HUES48 (cell line): ENCODE measurements around the gene CEP350.

Experiments used
- H3K27ac ChIP-seq: one replicate; pipeline ENCODE4 v1.7.0; 2013; ENCODE audit warnings: low read depth, low read length, inconsistent platforms
- H3K27me3 ChIP-seq: 2 replicates; pipeline ENCODE4 v1.6.1; 2013; ENCODE audit warnings: mild to moderate bottlenecking, low read length; ENCODE audit not compliant: control insufficient read depth, insufficient read depth
- H3K36me3 ChIP-seq: 2 replicates; pipeline ENCODE4 v1.6.1; 2013; ENCODE audit warnings: low read length; ENCODE audit not compliant: control insufficient read depth, insufficient read depth
- H3K4me1 ChIP-seq: 2 replicates; pipeline ENCODE4 v1.6.1; 2013; ENCODE audit warnings: mild to moderate bottlenecking, low read length; ENCODE audit not compliant: control insufficient read depth, insufficient read depth
- H3K4me3 ChIP-seq: 2 replicates; pipeline ENCODE4 v1.5.1; 2013; ENCODE audit warnings: mild to moderate bottlenecking, low read depth, low read length
- H3K9ac ChIP-seq: 2 replicates; pipeline ENCODE4 v1.6.1; 2013; ENCODE audit warnings: mild to moderate bottlenecking, low read depth, low read length, moderate library complexity
- H3K9me3 ChIP-seq: 2 replicates; pipeline ENCODE4 v1.6.1; 2013; ENCODE audit warnings: low read length; ENCODE audit not compliant: control insufficient read depth, insufficient read depth

CEP350 gene

DNA sequence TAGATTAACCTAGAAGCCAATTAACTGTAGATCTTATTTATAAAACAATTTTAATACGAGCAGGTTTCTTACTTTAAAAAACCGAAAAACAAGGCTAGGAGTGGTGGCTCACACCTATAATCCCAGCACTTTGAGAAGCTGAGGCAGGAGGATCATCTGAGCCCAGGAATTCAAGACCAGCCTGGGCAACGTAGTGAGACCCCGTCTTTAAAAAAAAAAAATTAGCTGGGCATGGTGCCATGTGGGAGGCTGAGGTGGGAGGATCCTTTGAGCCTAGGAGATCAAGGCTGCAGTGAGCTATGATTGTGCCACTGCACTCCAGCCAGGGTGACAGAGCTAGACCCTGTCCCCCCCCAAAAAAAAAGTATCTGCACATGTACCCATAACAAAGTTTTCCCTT, 110.8 kb downstream of the CEP350 start:
- H3K27me3 ChIP-seq: no peaks in the 10 kb centered on the region
- H3K36me3 ChIP-seq: peaks cover 86% of the 10 kb centered on the region
- no peak overlapping the region for H3K27ac ChIP-seq
- no peaks in the 10 kb centered on the region for H3K4me1 ChIP-seq
- H3K4me3 ChIP-seq: no peak overlapping the region
- no peak overlapping the region for H3K9ac ChIP-seq
- no peaks in the 10 kb centered on the region for H3K9me3 ChIP-seq

DNA sequence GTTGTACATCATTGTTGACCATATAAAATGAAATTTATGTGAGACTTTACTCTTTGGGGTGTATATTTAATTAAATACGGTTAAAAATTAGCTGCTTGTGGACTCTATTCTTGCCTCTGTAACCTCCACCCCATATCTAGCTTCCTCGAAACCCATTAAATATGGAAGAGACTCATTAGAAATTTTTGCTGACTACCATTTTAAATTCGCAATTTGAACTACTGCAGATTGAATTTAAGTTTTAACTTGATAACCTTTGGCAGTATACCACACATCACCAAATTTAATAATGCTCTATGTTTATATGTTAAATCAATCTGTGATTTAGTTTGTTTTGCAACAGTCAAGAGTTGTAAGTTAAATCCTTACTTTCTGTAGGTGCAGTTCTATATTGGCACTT, 111.5 kb downstream of the CEP350 start:
- H3K27ac ChIP-seq: no peak overlapping the region
- H3K27me3 ChIP-seq: no peaks in the 10 kb centered on the region
- no peak overlapping the region for H3K4me3 ChIP-seq
- no peaks in the 10 kb centered on the region for H3K9me3 ChIP-seq
- H3K9ac ChIP-seq: no peak overlapping the region
- peaks cover 82% of the 10 kb centered on the region for H3K36me3 ChIP-seq
- no peaks in the 10 kb centered on the region for H3K4me1 ChIP-seq

DNA sequence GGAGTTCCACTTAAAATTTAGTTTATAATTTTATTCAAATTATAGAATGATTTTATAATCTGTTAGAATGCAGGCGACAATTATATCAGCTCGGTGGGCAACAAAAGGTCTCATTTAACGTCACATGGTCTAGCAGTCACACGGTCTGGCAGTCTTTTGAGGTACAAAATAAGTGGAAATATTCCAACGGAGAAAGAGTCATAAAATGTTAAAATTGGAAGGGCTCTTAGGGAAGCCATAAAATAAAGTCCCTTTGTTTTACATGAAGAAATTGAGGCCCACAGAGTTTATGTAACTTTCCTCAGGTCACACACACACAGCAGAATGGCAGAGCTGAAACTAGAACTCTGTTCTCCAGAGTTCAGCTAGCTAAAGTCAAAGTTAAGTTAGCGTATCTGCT, 115.7 kb downstream of the CEP350 start:
- no peak overlapping the region for H3K27ac ChIP-seq
- no peak overlapping the region for H3K9ac ChIP-seq
- H3K4me3 ChIP-seq: no peak overlapping the region
- no peaks in the 10 kb centered on the region for H3K4me1 ChIP-seq
- H3K27me3 ChIP-seq: no peaks in the 10 kb centered on the region
- peaks cover 67% of the 10 kb centered on the region for H3K36me3 ChIP-seq
- no peaks in the 10 kb centered on the region for H3K9me3 ChIP-seq

DNA sequence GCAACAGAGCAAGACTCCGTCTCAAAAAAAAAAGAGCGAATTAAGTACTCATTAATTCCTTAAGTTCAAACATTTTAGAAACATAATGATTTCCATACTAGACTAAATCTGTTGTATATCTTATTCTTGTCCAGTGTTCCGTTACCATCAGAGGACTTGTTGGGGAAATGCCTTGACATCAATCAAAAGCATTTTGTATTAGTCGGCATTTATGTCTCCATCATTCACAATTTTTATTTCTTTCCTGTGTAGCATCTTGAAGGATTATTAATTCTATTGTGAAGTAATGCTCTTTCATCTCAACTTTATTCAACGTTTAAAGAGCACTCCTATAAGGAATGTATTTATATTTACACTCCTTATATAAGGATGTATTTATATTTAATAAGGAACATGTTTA, 117.1 kb downstream of the CEP350 start:
- H3K4me3 ChIP-seq: no peak overlapping the region
- peaks cover 69% of the 10 kb centered on the region for H3K36me3 ChIP-seq
- no peak overlapping the region for H3K9ac ChIP-seq
- no peaks in the 10 kb centered on the region for H3K27me3 ChIP-seq
- H3K9me3 ChIP-seq: no peaks in the 10 kb centered on the region
- no peak overlapping the region for H3K27ac ChIP-seq
- H3K4me1 ChIP-seq: no peaks in the 10 kb centered on the region

DNA sequence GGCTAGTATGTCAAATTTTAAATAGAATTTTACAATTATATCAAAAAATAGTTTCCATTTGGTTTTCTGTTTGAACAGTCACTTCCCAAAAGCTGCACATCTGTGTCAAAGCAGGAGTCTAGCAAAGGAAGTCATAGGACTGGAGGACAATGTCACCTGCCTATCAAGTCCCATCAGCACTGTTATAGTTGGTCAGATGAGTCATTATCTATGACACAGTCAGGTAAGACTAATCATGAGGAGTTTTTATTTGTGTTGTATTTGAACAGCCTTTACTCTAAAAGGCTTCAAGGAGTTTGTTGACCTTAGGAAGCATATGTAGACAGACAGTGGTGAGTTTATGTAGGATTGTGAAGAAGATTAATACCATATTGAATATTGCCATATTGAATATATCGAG, 125.8 kb downstream of the CEP350 start:
- peaks cover 63% of the 10 kb centered on the region for H3K36me3 ChIP-seq
- H3K4me1 ChIP-seq: no peaks in the 10 kb centered on the region
- H3K9ac ChIP-seq: no peak overlapping the region
- no peaks in the 10 kb centered on the region for H3K9me3 ChIP-seq
- no peak overlapping the region for H3K4me3 ChIP-seq
- no peaks in the 10 kb centered on the region for H3K27me3 ChIP-seq
- H3K27ac ChIP-seq: no peak overlapping the region

DNA sequence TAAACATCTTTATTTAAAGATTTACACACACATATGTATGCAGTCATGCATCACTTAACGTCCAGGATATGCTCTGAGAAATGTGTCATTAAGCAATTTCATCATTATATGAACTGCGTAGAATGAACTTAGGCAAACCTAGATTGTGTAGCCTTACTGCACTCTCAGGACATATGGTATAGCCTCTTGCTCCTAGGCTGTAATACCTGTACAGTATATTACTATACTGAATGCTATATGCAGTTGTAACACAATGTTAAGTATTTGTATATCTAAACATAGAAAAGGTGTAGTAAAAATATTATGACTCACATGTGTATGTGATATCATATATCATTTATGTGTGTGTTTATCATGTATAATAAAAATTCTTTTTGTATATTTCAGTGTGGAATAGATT, 126.9 kb downstream of the CEP350 start:
- no peaks in the 10 kb centered on the region for H3K9me3 ChIP-seq
- no peak overlapping the region for H3K4me3 ChIP-seq
- no peaks in the 10 kb centered on the region for H3K27me3 ChIP-seq
- peaks cover 61% of the 10 kb centered on the region for H3K36me3 ChIP-seq
- H3K4me1 ChIP-seq: no peaks in the 10 kb centered on the region
- no peak overlapping the region for H3K27ac ChIP-seq
- H3K9ac ChIP-seq: no peak overlapping the region

DNA sequence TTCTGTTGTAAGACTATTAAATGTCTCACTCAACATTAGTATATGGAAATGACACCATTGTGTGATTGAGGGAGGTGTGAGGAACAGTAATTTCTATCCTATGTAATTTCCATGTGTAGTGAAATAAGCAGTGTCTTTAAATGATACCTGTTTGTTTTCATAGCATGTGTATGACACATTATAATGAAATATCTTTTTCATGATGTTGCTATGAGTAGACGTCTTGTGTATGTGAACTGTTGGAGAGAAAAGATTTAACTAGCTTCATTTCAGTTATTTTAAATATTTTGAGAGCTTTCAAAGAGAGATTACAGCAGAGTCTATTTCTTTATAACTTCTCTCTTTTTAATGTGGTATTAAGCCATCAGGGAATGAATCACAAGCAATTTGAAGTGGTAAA, 128.6 kb downstream of the CEP350 start:
- Histone ChIP-seq H3K4me1 (no peaks in the 10 kb centered on the region), H3K9ac (no peak overlapping the region), H3K27ac (no peak overlapping the region), H3K4me3 (no peak overlapping the region), H3K36me3 (peaks cover 62% of the 10 kb centered on the region), H3K9me3 (no peaks in the 10 kb centered on the region), H3K27me3 (no peaks in the 10 kb centered on the region)

DNA sequence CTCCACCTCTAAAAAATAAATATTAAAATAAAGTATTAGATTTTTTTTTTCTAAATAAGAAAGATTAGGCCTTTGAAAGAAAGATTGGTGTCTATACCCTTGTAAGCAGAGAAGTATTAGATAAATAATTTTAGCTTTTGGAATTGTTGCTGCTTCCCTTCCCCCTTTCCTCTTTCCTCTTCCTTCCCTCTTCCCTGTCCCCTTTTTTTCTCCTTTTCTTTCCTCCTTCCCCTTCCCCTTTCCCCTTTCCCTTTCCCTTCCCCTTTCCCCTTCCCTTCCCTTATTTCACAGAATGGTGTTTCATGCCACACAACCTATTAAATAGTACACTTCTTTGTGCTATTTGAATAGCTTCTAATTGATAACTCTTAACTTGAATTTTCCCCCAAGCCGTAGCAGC, 130.3 kb downstream of the CEP350 start:
- no peak overlapping the region for H3K9ac ChIP-seq
- H3K27ac ChIP-seq: no peak overlapping the region
- H3K4me3 ChIP-seq: no peak overlapping the region
- peaks cover 62% of the 10 kb centered on the region for H3K36me3 ChIP-seq
- H3K27me3 ChIP-seq: no peaks in the 10 kb centered on the region
- no peaks in the 10 kb centered on the region for H3K9me3 ChIP-seq
- H3K4me1 ChIP-seq: no peaks in the 10 kb centered on the region

DNA sequence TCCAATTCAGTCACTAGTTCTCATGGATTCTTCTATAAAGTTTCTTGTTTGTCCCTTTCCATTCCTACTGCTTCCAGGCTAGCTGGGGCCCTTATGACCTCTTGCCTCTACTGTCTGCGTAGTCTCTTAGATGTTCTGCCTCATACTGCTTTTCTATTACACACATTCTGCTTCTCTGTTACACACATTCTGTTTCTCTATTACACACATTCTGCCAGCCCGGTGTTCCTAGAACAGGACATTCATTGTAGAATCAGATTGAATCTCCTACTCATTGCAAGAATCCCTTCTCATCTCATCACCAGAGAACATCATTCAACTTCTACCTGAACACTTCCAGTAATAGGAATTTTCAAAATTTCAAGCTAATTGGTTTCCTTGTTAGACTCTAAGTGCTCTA, 130.7 kb downstream of the CEP350 start:
- H3K27ac ChIP-seq: no peak overlapping the region
- no peaks in the 10 kb centered on the region for H3K27me3 ChIP-seq
- no peaks in the 10 kb centered on the region for H3K4me1 ChIP-seq
- H3K9ac ChIP-seq: no peak overlapping the region
- no peaks in the 10 kb centered on the region for H3K9me3 ChIP-seq
- no peak overlapping the region for H3K4me3 ChIP-seq
- peaks cover 61% of the 10 kb centered on the region for H3K36me3 ChIP-seq

DNA sequence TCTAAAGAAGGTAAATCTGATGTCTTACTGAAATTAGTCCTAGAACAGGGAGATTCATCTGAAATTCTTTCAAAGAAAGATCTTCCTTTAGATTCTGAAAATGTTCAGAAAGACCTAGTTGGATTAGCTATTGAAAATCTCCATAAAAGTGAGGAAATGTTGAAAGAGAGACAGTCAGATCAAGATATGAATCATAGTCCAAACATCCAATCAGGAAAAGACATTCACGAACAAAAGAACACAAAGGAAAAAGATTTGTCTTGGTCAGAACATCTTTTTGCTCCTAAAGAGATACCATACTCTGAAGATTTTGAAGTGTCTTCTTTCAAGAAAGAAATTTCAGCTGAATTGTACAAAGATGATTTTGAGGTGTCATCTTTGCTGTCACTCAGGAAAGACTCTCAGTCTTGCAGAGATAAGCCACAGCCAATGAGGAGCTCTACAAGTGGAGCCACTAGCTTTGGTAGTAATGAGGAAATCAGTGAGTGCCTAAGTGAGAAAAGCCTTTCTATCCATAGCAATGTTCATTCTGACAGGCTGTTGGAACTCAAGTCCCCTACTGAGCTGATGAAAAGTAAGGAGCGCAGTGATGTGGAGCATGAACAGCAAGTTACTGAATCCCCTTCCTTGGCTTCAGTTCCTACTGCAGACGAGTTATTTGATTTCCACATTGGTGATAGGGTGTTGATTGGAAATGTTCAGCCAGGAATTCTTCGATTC, 138.5 kb downstream of the CEP350 start:
- H3K4me1 ChIP-seq: no peaks in the 10 kb centered on the region
- H3K4me3 ChIP-seq: no peak overlapping the region
- no peaks in the 10 kb centered on the region for H3K9me3 ChIP-seq
- no peaks in the 10 kb centered on the region for H3K27me3 ChIP-seq
- H3K27ac ChIP-seq: no peak overlapping the region
- H3K36me3 ChIP-seq: peaks cover 88% of the 10 kb centered on the region
- no peak overlapping the region for H3K9ac ChIP-seq

DNA sequence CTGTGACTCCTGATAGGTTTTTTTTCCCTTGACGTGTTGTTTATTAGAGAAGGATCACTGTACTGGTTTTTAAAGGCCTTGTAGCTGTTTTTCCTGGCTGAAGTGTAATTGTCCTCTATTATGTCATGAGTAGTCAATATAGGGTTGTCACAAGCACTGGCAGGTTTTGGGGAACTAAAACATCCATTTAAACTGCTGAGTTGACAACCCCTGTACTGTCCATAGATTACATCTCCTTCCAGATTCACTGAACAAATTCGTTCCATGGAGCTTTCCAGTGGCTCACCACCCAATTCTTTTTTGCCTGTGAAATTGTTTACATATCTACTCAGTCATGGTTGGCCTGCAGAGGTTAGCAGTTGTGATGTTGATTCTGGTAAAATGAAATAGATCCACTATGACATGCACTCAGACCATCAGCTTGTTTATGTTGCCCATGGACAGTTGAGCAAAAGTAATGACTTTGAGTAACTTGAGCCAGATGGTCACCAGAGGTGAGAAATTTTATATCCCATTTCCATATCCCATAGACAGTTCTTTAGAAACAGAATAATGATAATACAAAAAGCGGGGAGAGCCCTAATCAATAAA, 140.2 kb downstream of the CEP350 start:
- H3K9ac ChIP-seq: no peak overlapping the region
- H3K27me3 ChIP-seq: no peaks in the 10 kb centered on the region
- no peaks in the 10 kb centered on the region for H3K4me1 ChIP-seq
- peaks cover 94% of the 10 kb centered on the region for H3K36me3 ChIP-seq
- H3K27ac ChIP-seq: no peak overlapping the region
- no peaks in the 10 kb centered on the region for H3K9me3 ChIP-seq
- no peak overlapping the region for H3K4me3 ChIP-seq
